ENCODE results near the gene RAD51B.

RAD51B gene

DNA sequence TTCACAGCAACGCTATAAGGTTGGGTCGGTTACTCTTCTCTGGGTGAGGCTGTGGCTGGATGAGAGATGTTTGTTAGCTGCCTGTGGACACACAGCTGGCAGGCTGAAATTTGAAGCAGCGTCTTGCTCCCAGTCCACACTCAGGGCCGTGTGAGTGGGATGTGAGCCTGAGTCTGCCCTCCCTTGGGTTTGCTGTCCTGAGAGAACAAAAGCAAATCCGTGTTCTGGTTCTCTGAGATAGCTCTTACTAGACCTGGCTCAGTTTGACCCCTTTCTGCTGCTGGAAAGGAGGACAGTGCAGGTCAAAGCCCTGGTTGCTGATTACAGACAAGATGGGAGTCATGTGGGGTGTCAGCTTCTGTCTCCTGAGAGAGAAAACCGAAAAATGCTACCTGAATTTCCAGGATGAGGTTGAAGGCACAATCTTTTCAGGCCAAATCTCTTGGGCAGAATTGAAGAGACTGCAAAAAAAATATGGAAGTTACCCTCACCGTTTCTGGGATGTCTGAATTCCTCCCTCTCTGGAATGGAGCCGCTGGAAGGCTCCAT lies 702.5 kb downstream of the RAD51B start:
- no peak for FAIRE-seq

GRCh38 chr14:68522510-68523325 lies 703.1 kb downstream of the RAD51B start:
- no peak for FAIRE-seq

GRCh38 chr14:68523326-68523610 lies 703.7 kb downstream of the RAD51B start:
- FAIRE-seq, result no peak

- FAIRE-seq, result no peak
Measured at GRCh38 chr14:68523989-68524725, 704.6 kb downstream of the RAD51B start.

DNA sequence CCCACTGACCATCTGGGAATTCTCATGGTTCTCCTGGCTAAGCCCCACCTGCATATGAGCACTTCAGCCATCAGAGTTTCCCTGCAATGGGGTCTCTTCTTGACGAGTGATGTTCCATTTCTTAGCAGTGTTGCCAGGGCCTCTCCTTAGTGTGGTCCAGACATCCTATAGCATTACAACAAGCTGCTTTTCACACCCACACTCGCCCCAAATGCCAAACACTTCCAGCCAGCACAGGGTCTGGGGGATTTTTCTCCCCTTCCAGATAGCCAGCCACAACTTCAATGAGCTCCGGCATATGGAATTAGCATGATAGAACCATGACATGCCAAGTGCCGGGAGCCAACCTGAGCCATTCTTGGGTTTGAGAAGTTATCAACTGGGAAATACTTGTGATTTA lies 705.9 kb downstream of the RAD51B start:
- FAIRE-seq, result no peak

GRCh38 chr14:68526512-68527091 lies 707.0 kb downstream of the RAD51B start:
- FAIRE-seq, result no peak

GRCh38 chr14:68527329-68527851 lies 707.8 kb downstream of the RAD51B start:
- FAIRE-seq, result no peak

DNA sequence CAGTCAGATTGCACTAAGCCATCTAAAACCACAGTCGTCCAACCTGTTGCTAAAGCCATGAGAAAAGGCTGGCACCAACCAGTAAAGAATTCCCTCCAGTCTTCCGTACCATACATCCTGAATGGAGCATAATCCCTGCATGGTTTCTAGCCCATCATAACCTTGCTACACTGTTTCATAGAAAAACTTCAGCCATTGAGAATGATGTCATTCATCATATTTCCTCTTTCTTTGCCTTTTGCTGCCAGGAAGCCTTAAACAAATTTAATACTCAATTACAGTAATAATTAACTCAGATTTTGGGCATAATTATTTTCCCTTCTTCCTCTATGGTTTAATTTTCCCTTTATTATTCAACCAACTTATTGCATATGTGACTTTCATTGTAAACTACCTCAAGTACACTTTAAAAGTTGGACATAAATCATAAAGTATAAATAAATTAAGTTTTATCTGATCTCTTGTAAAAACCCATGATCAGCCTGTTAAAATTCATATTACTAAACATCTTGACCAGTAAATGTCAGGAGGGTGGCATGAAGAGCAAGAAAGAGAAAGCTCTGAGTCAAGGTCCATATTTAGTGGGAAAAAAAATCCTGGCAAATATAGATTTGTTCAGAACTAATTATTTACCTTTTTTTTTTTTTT lies 708.6 kb downstream of the RAD51B start:
- no peak for FAIRE-seq

DNA sequence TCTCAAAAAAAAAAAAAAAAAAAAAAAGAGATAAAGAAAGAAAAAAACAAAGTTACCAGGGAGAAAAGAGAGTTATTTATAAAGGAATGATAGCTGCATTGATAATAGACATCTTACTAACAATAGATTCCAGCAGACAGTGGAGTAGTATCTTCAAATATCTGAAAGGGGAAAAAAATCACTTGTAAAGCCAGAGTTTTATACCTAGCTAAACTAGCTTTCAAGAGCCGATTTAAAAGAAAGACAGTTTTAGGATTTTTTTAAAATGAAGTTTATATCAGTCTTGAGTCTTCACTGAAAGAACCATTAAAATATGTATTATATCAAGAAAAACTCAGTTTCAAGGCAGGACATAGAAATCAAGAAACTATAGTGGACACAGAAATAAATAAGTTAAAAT lies 710.9 kb downstream of the RAD51B start:
- FAIRE-seq, result no peak

DNA sequence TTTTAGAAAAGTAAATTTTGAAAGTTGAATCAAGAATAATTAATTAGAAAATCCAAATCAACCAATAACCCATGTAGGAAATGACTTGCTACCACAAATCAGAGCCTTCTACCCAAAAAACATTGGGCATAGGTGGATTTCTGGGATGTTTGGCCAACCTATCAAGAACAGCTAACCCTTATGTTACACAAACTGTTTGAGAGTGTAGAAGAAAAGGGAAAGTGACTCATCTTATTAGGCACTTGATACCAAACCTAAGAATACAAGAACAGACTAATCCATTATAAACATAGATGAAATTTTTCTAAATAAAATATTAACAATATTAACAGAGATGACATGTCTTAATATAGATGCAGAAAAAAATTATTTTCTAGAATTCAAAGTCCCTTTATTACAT lies 712.9 kb downstream of the RAD51B start:
- FAIRE-seq, result no peak

DNA sequence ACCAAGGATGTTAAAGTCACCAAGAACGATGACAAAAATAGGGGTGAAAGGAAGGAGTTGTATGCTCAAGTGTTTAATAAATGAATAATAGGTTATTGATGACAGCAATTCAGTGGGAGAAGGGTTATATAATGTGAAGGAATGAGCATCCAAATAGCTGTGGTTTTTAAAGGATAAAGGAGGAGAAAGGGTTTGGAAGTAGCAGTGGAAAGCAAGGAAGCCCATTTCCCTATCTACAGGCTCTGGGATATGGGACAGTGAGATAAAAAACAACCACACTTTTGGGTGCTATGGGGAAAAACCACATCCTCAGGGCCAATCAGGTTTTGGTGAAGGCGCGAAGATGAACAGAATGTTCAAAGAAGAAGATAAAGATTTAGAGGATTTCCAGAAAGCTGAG lies 714.7 kb downstream of the RAD51B start:
- no peak for FAIRE-seq

DNA sequence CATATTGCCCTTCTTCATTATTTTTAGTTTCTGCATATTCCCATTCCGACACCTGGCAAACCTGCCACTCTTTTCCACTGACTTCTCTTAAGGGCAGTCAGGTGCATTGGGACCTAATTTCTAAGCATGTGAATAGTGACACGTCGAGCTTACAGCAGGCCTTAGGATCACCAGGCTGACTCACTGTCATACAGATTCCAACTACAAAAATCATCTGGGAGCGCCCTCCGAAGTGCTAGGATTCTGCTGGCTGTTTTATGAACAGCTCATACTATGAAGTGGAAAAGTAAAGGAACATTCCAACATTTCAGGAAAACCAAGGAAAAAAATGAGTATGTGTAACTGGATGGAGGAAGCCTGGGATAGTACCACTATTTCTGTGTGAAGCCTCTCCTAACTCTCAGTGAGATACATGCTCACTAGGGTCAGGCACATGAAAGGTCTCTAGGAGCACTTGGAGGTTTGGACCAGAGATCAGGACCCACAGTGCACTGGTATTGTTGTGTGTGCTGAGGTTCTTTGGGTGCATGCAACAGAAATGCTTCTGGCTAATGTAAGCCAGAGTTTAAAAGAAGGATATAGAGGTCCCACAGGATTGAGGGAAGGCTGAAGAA lies 715.9 kb downstream of the RAD51B start:
- no peak for FAIRE-seq

DNA sequence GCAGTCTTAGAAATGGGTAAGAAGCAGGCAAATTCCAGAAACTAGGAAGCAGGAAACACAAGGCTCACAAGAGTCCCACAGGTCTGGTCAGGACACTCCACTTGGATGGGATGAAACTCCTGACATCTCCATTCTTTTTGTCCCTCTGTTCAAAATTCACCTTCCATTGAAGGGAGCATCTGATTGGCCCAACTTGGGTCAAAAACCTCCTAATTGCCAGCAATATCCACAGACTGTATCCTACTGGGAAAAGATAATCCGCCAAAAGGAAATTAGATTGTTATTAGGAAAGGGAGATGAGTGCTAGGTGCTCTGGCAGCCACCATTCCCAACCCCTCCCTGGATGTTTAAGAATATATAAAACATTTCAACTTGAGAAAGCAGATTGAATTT lies 716.4 kb downstream of the RAD51B start:
- FAIRE-seq, result no peak

DNA sequence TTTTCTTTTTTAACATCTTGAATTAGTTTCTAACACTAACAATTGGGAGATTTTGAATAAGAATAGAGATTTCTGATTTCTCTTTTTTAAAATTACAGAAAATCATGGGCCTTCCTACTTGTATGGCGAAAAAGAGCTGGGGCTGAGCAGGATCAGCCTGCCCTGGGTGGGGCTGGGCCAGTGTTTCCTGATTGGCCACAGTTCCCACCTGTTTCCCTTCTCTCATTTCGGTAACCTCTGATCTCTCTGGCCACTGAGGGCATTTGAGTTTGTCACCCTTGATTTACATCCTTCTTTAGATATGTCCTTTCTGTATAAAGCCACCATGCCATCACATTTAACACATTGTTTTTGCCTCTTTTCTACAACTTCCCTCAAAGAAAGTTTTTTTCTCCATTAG lies 719.1 kb downstream of the RAD51B start:
- no peak for FAIRE-seq

DNA sequence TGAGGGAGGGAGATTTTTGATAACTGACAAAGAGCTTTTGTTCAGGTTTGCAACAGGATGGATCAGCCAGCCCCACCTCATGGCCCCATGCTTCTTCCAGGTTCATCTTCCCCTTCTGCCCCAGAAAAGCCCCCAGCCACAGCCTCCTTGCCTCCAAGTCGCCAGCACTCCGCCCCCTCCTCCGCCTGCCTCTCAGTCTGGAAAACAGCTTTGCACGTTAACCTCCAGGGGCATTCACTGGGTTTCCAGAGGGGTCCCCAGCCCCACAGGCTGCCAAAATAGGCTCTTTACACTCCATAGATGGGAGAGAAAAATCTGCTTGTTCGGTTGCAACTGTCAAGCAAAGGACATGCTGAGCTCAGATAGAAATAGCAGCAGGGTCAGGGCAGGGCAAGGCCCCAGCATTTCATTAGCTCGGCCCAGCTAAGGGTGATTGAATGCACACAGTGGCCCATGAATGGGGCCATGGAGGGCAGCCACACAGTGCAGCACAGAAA lies 719.7 kb downstream of the RAD51B start:
- FAIRE-seq, result no peak

DNA sequence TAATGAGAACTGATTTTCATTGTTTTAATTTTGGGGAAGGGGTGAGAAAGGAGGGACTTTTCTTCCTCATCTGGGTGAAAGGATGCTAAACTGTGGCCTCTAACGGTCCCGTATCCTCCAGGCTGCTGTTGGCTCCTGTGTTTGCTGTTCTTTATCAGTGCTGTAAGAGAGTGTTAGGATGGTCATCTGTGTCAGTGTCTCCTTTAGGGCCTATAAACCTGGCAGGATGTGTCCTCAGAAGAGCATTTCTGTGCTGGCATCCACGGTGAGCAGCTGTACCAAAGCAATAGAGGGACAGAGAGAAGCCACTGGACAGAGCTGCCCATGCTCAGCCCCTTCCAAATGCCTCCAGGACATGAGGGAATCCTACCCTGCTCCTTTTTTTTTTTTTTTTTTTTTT lies 720.2 kb downstream of the RAD51B start:
- no peak for FAIRE-seq

DNA sequence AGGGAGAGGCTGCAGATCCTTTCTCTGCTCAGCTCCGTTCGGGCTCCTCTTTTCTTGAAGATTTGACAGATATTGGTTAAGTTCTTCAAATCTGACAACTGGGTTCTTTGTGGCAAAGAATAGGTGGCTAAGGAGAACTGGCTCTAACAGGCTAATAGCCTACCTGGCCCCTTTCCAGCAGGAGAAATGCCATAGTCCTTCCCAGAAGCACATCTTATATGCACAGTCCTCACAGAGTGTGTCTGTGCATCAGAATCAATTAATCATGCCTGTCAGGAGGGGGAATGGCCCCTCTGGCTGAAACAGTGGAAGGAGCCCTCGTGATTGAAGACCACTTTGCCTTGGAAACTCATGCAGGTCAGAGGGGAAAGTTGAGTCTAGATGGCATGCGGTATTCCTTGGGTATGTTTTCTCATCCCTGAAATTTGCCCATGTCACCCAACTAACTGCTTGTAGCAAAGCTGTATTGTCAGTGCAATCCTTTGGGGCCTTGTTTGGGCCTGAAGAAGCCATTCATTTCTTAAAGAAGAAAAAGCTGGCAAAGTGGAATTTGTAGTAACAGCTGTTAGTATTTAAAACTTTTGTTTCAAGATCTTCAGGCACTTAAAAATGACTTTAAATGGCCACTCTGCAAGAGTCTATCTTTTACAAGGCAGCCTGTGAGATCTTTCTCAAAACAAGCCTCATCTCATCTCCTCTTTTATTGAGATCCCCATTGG lies 721.8 kb downstream of the RAD51B start:
- FAIRE-seq, result no peak

DNA sequence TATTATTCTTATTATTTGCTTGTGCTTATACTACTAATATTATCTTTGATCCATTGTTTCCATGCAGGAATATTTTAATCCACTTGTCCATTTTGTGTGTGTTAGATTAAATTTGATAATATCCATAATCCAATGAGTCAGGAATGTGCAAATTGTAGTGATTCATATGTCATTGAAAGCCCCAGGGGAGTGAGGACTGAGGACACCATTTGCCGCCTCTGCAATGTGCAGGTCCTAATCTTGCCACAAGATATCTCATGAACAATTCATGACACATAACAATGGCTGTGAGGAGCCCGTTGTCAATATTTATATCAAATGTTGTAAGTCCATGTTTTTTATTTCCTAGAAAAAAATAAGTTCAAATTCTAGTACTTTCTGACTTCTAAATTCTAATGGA lies 722.8 kb downstream of the RAD51B start:
- FAIRE-seq, result no peak

DNA sequence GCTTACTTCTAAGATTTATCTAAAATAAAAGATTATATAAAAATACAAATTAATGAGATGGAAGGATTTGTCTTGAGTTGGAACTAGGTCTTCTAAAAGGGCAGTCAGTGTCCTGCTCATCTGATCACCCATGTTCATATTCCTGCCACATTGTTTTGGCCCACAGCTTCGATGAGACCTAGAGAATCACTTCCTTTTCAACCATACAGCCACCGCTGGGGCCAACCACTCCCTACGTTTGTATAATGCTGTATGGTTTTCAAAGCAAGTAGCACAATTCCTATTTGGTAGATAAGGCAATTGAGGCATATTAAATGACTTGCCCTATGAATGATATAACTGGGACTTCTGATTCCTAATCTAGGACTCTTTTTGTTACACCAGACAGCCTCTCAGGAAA lies 723.9 kb downstream of the RAD51B start:
- FAIRE-seq, result no peak

GRCh38 chr14:68544081-68544892 lies 724.7 kb downstream of the RAD51B start:
- no peak for FAIRE-seq

DNA sequence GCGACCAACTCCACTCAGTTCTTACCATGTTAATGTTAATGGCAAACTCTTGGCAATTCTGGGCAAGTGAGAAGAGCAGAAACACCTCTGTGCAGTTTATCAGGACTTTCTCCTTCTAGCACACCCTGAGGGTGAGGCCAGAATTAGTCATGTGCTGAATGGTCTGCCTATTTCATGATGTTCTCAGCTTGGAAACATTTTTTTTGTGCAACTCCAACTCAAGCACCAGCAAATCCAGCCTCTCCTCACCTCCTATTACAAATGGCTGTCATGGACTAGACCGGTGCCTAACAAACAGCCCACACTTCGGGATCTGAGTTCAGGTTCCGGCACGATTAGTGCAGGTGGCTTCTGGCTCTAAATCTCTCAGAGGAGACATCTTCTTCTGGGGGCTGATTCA lies 727.3 kb downstream of the RAD51B start:
- FAIRE-seq, result no peak
